Mesenteric fat pad (tissue), 1 donor: ENCODE results near the gene PDCD2. TPM values are rescaled to one million over a fixed set of nuclear protein-coding genes. Genes with fewer than 3 reads are reported as not detected.
"Not testable (repeated sequence)": the region's sequence is repeated elsewhere in the genome, so short reads cannot be mapped to it uniquely, and the experiment has no call there.

Experiments used
- DNase-seq: peaks from one replicate; pipeline ENCODE4 v3.0.0-alpha.2; 2020; ENCODE audit warnings: low spot score
- total RNA-seq: library from RNA; stranded (reverse); fragmentation: NEBNext Ultra II Directional; extraction: Animal tissue kit (Norgen Biotek cat#: 25700); gene quantifications from one replicate; pipeline ENCODE4 v1.2.1, GENCODE V29; 2021
- donor health status: DM: yes; HTN: yes; CAD: no.

Gene PDCD2
- total RNA-seq, 1 donor from 2014 or later, result 54.1 TPM

- DNase-seq, result peak; percentile 96
Measured at GRCh38 chr6:170552765-170553533, 31.5 kb downstream of the PDCD2 start, which contains the start of gene PSMB1. TSS of gene PSMB1 (minus strand) at chr6:170553307. CDS start at chr6:170553242, 65 bp downstream.

GRCh38 chr6:170545405-170545804 is 39.0 kb downstream of the PDCD2 start:
- DNase-seq, result no peak

GRCh38 chr6:170542031-170542719 is 42.3 kb downstream of the PDCD2 start:
- DNase-seq, result no peak

GRCh38 chr6:170537329-170537728 is 47.1 kb downstream of the PDCD2 start:
- DNase-seq, result no peak

GRCh38 chr6:170536671-170537070 is 47.8 kb downstream of the PDCD2 start:
- no peak for DNase-seq

GRCh38 chr6:170535004-170535403 is 49.4 kb downstream of the PDCD2 start:
- DNase-seq, result no peak

GRCh38 chr6:170533792-170534191 is 50.6 kb downstream of the PDCD2 start:
- no peak for DNase-seq

GRCh38 chr6:170532867-170533488 is 51.5 kb downstream of the PDCD2 start:
- DNase-seq, result no peak

- DNase-seq, result no peak
Measured at GRCh38 chr6:170529839-170530469, 54.5 kb downstream of the PDCD2 start.

- DNase-seq, result not testable (repeated sequence)
Measured at GRCh38 chr6:170527995-170528394, 56.4 kb downstream of the PDCD2 start.

GRCh38 chr6:170525795-170526194 is 58.6 kb downstream of the PDCD2 start:
- no peak for DNase-seq

Other genes starting within 250 kb of the PDCD2 start
- gene PSMB1, start 31.3 kb downstream of the PDCD2 start, total RNA-seq, result 142 TPM
- gene TBP, start 30.3 kb downstream of the PDCD2 start, total RNA-seq, result 10.6 TPM